ENCODE results near the gene MT1E.

GRCh38 chr16:56584276-56584675, 41.3 kb upstream of the MT1E start:
- TF ChIP-seq CTCF (IDR thresholded peaks at IDR 0.05; ENCODE audit: low read depth, low read length, poor library complexity, severe bottlenecking) (no peak), EZH2phosphoT487 (IDR thresholded peaks at IDR 0.05; ENCODE audit: borderline replicate concordance, low read length) (no peak)

Measured in DOHH2 (cell line).